ENCODE data around the gene SLC5A4. TPM values are rescaled to one million over a fixed set of nuclear protein-coding genes. Genes with fewer than 3 reads are reported as not detected.

Gene SLC5A4
- total and polyA plus RNA-seq, 8 donors = 0.29 to 3.3 (median 0.58) TPM; not detected in 5

DNA sequence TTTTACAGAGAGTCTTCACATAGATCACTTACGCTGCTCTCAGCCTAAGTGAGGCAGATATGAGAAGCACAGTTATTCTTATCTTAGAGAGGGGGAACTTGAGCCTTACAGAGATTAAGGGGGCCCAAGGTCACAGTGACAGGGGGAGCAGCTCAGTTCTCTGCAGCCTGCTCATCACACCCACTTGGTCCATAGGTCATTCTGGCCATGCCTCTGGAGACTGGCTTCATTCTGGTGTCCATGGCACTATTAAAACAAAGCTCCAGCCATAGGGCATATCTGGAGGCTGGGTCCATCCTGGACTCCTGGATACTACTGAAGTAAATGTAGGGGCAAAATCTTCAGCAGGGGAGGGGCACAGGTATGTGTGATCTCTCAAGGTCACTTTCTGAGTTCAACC is 5.9 kb downstream of the SLC5A4 start:
- TF ChIP-seq POLR2AphosphoS5 (IDR thresholded peaks at IDR 0.05) (no peak), POLR2A (IDR thresholded peaks at IDR 0.05) (no peak), EP300 (IDR thresholded peaks at IDR 0.05) (no peak), CTCF (IDR thresholded peaks at IDR 0.05) (no peak)
- DNase-seq = no peak
- Histone ChIP-seq H3K4me1 (no peaks in the 10 kb centered on the region), H3K36me3 (no peaks in the 10 kb centered on the region), H3K27ac (no peak overlapping the region), H3K9me3 (no peaks in the 10 kb centered on the region), H3K27me3 (peaks cover 0 to 19% (median 0%) of the 10 kb centered on the region in 3 donors), H3K4me3 (no peak overlapping the region)
- 46 to 83% (median 61%) methylated on average over 1 of the region's 1 CpG for WGBS, 5 donors
- intact Hi-C loops (cut with DNase I; ENCODE audit: low total_unique reads) = no loop called here

GRCh38 chr22:32248276-32248675 is 6.9 kb downstream of the SLC5A4 start:
- H3K27ac ChIP-seq = no peak overlapping the region
- 21 to 48% (median 33%) methylated on average over 1 of the region's 1 CpG for WGBS, 5 donors
- TF ChIP-seq POLR2A (IDR thresholded peaks at IDR 0.05) (no peak), EP300 (IDR thresholded peaks at IDR 0.05) (no peak), POLR2AphosphoS5 (IDR thresholded peaks at IDR 0.05) (no peak), CTCF (IDR thresholded peaks at IDR 0.05) (no peak)

DNA sequence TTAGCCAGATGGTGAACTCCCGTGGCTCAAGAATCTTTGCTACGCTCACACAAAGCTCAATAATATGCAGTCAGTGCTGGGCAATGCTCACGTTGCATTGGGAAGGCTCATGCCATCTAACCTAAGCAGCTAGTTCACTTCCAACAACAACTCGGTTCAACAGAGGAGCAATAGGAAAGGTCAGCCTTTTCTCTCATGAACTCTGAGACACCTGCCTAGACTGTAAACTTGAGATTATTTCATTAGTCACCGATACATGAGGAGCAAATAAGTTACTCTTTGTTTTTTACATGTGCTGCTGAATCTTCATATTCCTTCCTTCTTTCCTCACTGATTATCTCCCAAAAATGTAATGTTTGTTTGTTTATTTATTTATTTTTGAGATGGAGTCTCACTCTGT is 9.0 kb downstream of the SLC5A4 start:
- no peak for DNase-seq
- TF ChIP-seq POLR2AphosphoS5 (IDR thresholded peaks at IDR 0.05) (no peak), POLR2A (IDR thresholded peaks at IDR 0.05) (no peak), CTCF (IDR thresholded peaks at IDR 0.05) (no peak), EP300 (IDR thresholded peaks at IDR 0.05) (no peak)
- Histone ChIP-seq H3K27ac (no peak overlapping the region), H3K4me1 (no peaks in the 10 kb centered on the region), H3K4me3 (no peak overlapping the region), H3K9me3 (no peaks in the 10 kb centered on the region), H3K36me3 (no peaks in the 10 kb centered on the region), H3K27me3 (peaks cover 0 to 19% (median 0%) of the 10 kb centered on the region in 3 donors)
- intact Hi-C loops (cut with DNase I; ENCODE audit: low total_unique reads) = no loop called here
- 72 to 82% (median 74%) methylated on average over 5 of the region's 5 CpGs for WGBS, 5 donors

More at GRCh38 chr22:32248276-32248675, 6.9 kb downstream of the SLC5A4 start:
- Histone ChIP-seq H3K36me3 (no peaks in the 10 kb centered on the region), H3K27me3 (peaks cover 0 to 19% (median 0%) of the 10 kb centered on the region in 3 donors), H3K4me3 (no peak overlapping the region), H3K9me3 (no peaks in the 10 kb centered on the region), H3K4me1 (no peaks in the 10 kb centered on the region)
- intact Hi-C loops (cut with DNase I; ENCODE audit: low total_unique reads) = no loop called here
- no peak for DNase-seq

DNA sequence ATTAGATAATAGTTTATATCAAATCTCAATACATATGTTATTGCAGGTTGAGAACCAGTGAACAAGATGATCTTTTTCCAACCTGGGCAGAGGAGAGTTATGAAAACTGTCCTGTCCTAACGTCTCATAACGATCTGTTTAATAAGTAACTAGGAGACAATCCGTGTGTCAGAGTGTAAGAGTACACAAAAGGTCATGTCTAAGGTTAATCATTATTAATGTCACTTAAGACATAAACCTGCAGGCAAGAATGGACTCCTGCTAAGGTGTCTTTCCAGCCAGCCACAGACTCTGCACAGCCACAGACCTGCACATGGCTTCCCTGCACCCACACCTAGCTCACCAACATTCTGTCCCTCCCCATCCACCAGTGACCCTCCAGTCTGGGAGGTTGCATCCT is 10.1 kb downstream of the SLC5A4 start:
- TF ChIP-seq POLR2A (IDR thresholded peaks at IDR 0.05) (no peak), POLR2AphosphoS5 (IDR thresholded peaks at IDR 0.05) (no peak), EP300 (IDR thresholded peaks at IDR 0.05) (no peak), CTCF (IDR thresholded peaks at IDR 0.05) (no peak)
- intact Hi-C loops (cut with DNase I; ENCODE audit: low total_unique reads) = no loop called here
- no peak for DNase-seq
- 18 to 46% (median 35%) methylated on average over 3 of the region's 3 CpGs for WGBS, 5 donors
- peaks cover 0 to 12% (median 0%) of the 10 kb centered on the region in 3 donors for H3K27me3 ChIP-seq
- H3K4me3 ChIP-seq = no peak overlapping the region
- H3K27ac ChIP-seq = no peak overlapping the region
- H3K9me3 ChIP-seq = no peaks in the 10 kb centered on the region
- H3K36me3 ChIP-seq = no peaks in the 10 kb centered on the region
- H3K4me1 ChIP-seq = no peaks in the 10 kb centered on the region
